H1 (cell line): ENCODE measurements around the gene UBE3B. TPM values are rescaled to one million over a fixed set of nuclear protein-coding genes. Genes with fewer than 3 reads are reported as not detected.

Source experiments
- CTCF ChIA-PET: fragments of 300-600 bp; sonication (Branson Sonifier 250); formaldehyde crosslinking; loops from one replicate; lab custom pipeline; 2021; ENCODE audit not compliant: partially characterized antibody; lab: Charles Lee
- POLR2A ChIA-PET: fragments of 300-600 bp; sonication (Branson Sonifier 250); formaldehyde crosslinking; loops from one replicate; lab custom pipeline; 2021; ENCODE audit warnings: inconsistent platforms; ENCODE audit not compliant: partially characterized antibody; lab: Charles Lee
- DNase-seq, 2 experiments: peaks; one replicate each; pipeline versions ENCODE4 v3.0.0 to v3.0.0-alpha.2; 2010 to 2022; ENCODE audit warnings: low spot score in 2 of 2, low read depth in 1 of 2, mixed read lengths in 1 of 2
- FAIRE-seq: peaks from 2 replicates; lab custom pipeline; 2011; peaks lifted over from hg19 to GRCh38; lab: Jason Lieb, UNC
- H2AFZ ChIP-seq: 2 replicates; pipeline ENCODE4 v1.8.1; 2012; ENCODE audit warnings: low read length, inconsistent platforms
- H2AK5ac ChIP-seq: 2 replicates; pipeline ENCODE4 v1.6.1; 2013; ENCODE audit warnings: low read depth, low read length
- H2BK120ac ChIP-seq: replicated peaks from 2 replicates; pipeline ENCODE3; 2013; ENCODE audit warnings: low read depth, low read length, inconsistent platforms
- H2BK12ac ChIP-seq: 2 replicates; pipeline ENCODE4 v1.6.1; 2013; ENCODE audit warnings: low read depth, low read length
- H2BK15ac ChIP-seq: 2 replicates; pipeline ENCODE4 v1.6.1; 2013; ENCODE audit warnings: low read length
- H2BK20ac ChIP-seq: 2 replicates; pipeline ENCODE4 v1.6.1; 2013; ENCODE audit warnings: low read length
- H2BK5ac ChIP-seq: 2 replicates; pipeline ENCODE4 v1.6.1; 2013; ENCODE audit warnings: low read depth, low read length
- H3K14ac ChIP-seq: 2 replicates; pipeline ENCODE4 v1.6.1; 2013; ENCODE audit warnings: inconsistent platforms; ENCODE audit not compliant: insufficient read length
- H3K18ac ChIP-seq: 2 replicates; pipeline ENCODE4 v1.6.1; 2013; ENCODE audit warnings: low read length; ENCODE audit errors: extremely low read depth
- H3K23ac ChIP-seq: 2 replicates; pipeline ENCODE4 v1.6.1; 2013; ENCODE audit warnings: inconsistent platforms; ENCODE audit not compliant: insufficient read length
- H3K23me2 ChIP-seq: 2 replicates; pipeline ENCODE4 v1.6.1; 2013; ENCODE audit warnings: low read depth, low read length
- H3K27ac ChIP-seq: 2 replicates; pipeline ENCODE4 v1.6.1; 2011; ENCODE audit warnings: low read depth, low read length, inconsistent platforms
- H3K27me3 ChIP-seq, 4 experiments: replicated peaks in 1 of 4; 1 replicate in 1 of 4; 2 replicates in 3 of 4; pipeline versions ENCODE4 v1.6.1 to v1.8.1; 2011 to 2013; ENCODE audit warnings: low read length in 3 of 4, mild to moderate bottlenecking in 3 of 4, inconsistent platforms in 2 of 4, mixed read lengths in 2 of 4, moderate library complexity in 1 of 4; ENCODE audit not compliant: control insufficient read depth in 3 of 4, insufficient read depth in 3 of 4; ENCODE audit errors: extremely low read depth in 1 of 4
- H3K36me3 ChIP-seq, 4 experiments: 2 replicates each; pipeline versions ENCODE4 v1.6.1 to v1.8.1; 2011 to 2013; ENCODE audit warnings: mild to moderate bottlenecking in 4 of 4, low read length in 3 of 4, moderate library complexity in 2 of 4, control low read depth in 1 of 4, inconsistent platforms in 1 of 4; ENCODE audit not compliant: insufficient read depth in 4 of 4, control insufficient read depth in 2 of 4
- H3K4ac ChIP-seq: replicated peaks from 2 replicates; pipeline ENCODE3; 2013; ENCODE audit warnings: low read length, low read depth, mixed read lengths, inconsistent platforms; ENCODE audit not compliant: insufficient read length
- H3K4me1 ChIP-seq, 4 experiments: replicated peaks in 1 of 4; 1 replicate in 1 of 4; 2 replicates in 3 of 4; pipeline versions ENCODE4 v1.6.1 to v1.8.1; 2011 to 2013; ENCODE audit warnings: low read length in 3 of 4, inconsistent platforms in 2 of 4, mixed read lengths in 1 of 4; ENCODE audit not compliant: insufficient read depth in 4 of 4, control insufficient read depth in 3 of 4
- H3K4me2 ChIP-seq, 2 experiments: 2 replicates each; pipeline versions ENCODE4 v1.6.1 to v1.8.1; 2011 to 2013; ENCODE audit warnings: low read depth in 2 of 2, low read length in 2 of 2, control low read depth in 1 of 2, inconsistent platforms in 1 of 2, mild to moderate bottlenecking in 1 of 2; ENCODE audit not compliant: insufficient read depth in 1 of 2
- H3K4me3 ChIP-seq, 4 experiments: fragments of 200-600, 300-600 bp in 1 of 4; sonication (generic), shearing (Covaris generic), sonication (Bioruptor Twin) in 1 of 4; 2 replicates each; pipeline versions ENCODE4 v1.5.1 to v1.8.1; 2011 to 2016; ENCODE audit warnings: low read length in 4 of 4, low read depth in 3 of 4, control low read depth in 2 of 4, inconsistent platforms in 2 of 4, mild to moderate bottlenecking in 2 of 4, mixed read lengths in 1 of 4, moderate library complexity in 1 of 4; ENCODE audit not compliant: insufficient read depth in 2 of 4; ENCODE audit errors: extremely low read depth in 1 of 4
- H3K56ac ChIP-seq: replicated peaks from 2 replicates; pipeline ENCODE3; 2013; ENCODE audit warnings: low read depth, mild to moderate bottlenecking, mixed read lengths, low read length, inconsistent platforms; ENCODE audit not compliant: insufficient read length
- H3K79me1 ChIP-seq: 2 replicates; pipeline ENCODE4 v1.6.1; 2013; ENCODE audit warnings: low read depth, low read length, control low read depth
- H3K79me2 ChIP-seq, 2 experiments: 2 replicates each; pipeline versions ENCODE4 v1.6.1 to v1.8.1; 2012 to 2013; ENCODE audit warnings: low read length in 2 of 2, mild to moderate bottlenecking in 2 of 2, inconsistent platforms in 1 of 2; ENCODE audit not compliant: insufficient read depth in 2 of 2, control insufficient read depth in 1 of 2
- H3K9ac ChIP-seq, 4 experiments: replicated peaks in 1 of 4; 1 replicate in 1 of 4; 2 replicates in 3 of 4; pipeline versions ENCODE4 v1.6.1 to v1.8.1; 2011 to 2013; ENCODE audit warnings: low read depth in 3 of 4, low read length in 3 of 4, control low read depth in 2 of 4, mild to moderate bottlenecking in 2 of 4, moderate library complexity in 2 of 4, inconsistent platforms in 1 of 4; ENCODE audit errors: extremely low read depth in 1 of 4
- H3K9me3 ChIP-seq, 2 experiments: 2 replicates each; pipeline versions ENCODE4 v1.6.1 to v1.8.1; 2012 to 2013; ENCODE audit warnings: mild to moderate bottlenecking in 2 of 2, moderate library complexity in 2 of 2, control low read depth in 1 of 2, inconsistent platforms in 1 of 2, low read depth in 1 of 2, low read length in 1 of 2, mixed read lengths in 1 of 2; ENCODE audit not compliant: insufficient read depth in 2 of 2
- H4K20me1 ChIP-seq, 2 experiments: replicated peaks in 1 of 2; 2 replicates each; pipeline versions ENCODE3 to v1.8.1; 2011 to 2013; ENCODE audit warnings: inconsistent platforms in 2 of 2, low read length in 2 of 2, mild to moderate bottlenecking in 1 of 2; ENCODE audit not compliant: insufficient read depth in 2 of 2, control insufficient read depth in 1 of 2
- H4K5ac ChIP-seq: 2 replicates; pipeline ENCODE4 v1.6.1; 2013; ENCODE audit warnings: low read length, low read depth, mixed read lengths, inconsistent platforms; ENCODE audit not compliant: insufficient read length
- H4K8ac ChIP-seq: 2 replicates; pipeline ENCODE4 v1.8.0; 2013; ENCODE audit warnings: mild to moderate bottlenecking, moderate library complexity, low read length, inconsistent platforms; ENCODE audit not compliant: insufficient read depth; ENCODE audit errors: extremely low read depth
- H4K91ac ChIP-seq: replicated peaks from 2 replicates; pipeline ENCODE3; 2013; ENCODE audit warnings: low read length, mixed read lengths, inconsistent platforms; ENCODE audit not compliant: insufficient read length
- ATF3 ChIP-seq: IDR thresholded peaks from 2 replicates; pipeline ENCODE4 v1.6.1; 2011; ENCODE audit warnings: low read depth, mild to moderate bottlenecking, low read length; ENCODE audit not compliant: insufficient read depth
- CBX8 ChIP-seq: fragments of 300-800, 300-1000 bp; sonication (generic); IDR thresholded peaks from 2 replicates; pipeline ENCODE4 v1.7.1; 2016; ENCODE audit warnings: low read depth, low read length, borderline replicate concordance
- EZH2 ChIP-seq: fragments of 200-600 bp; sonication (generic); IDR thresholded peaks from 2 replicates; pipeline ENCODE4 v1.7.1; 2012; ENCODE audit warnings: low read depth, mild to moderate bottlenecking, moderate library complexity, low read length, inconsistent platforms; ENCODE audit not compliant: severe bottlenecking
- FOSL1 ChIP-seq: IDR thresholded peaks from 2 replicates; pipeline ENCODE4 v1.6.1; 2011; ENCODE audit warnings: mild to moderate bottlenecking, low read depth, low read length, moderate library complexity; ENCODE audit not compliant: insufficient read depth
- POLR2AphosphoS5 ChIP-seq: IDR thresholded peaks from 2 replicates; pipeline ENCODE4 v1.6.1; 2011; ENCODE audit warnings: low read depth, low read length
- RFX5 ChIP-seq: IDR thresholded peaks from 2 replicates; pipeline ENCODE4 v1.6.1; 2011; ENCODE audit warnings: low read depth, low read length, improper control_type of control experiment, borderline replicate concordance
- SIRT6 ChIP-seq: IDR thresholded peaks from one replicate; pipeline ENCODE4 v1.7.1; 2012; ENCODE audit warnings: low read length, inconsistent platforms
- SP1 ChIP-seq: IDR thresholded peaks from 2 replicates; pipeline ENCODE4 v1.6.1; 2011; ENCODE audit warnings: low read depth, low read length
- TAF1 ChIP-seq: IDR thresholded peaks from 2 replicates; pipeline ENCODE4 v1.6.1; 2011; ENCODE audit warnings: mild to moderate bottlenecking, low read depth, low read length
- WGBS, 2 experiments: shearing (Covaris generic) in 1 of 2; methylation state at CpG; one replicate each; pipeline versions ENCODE4 v1.1.6 to v1.1.7; 2013 to 2015; ENCODE audit warnings: low lambda C conversion rate in 2 of 2, mixed read lengths in 2 of 2, inconsistent platforms in 1 of 2, low coverage in 1 of 2, missing lambda C conversion rate in 1 of 2; ENCODE audit not compliant: insufficient replicate concordance in 2 of 2, insufficient coverage in 1 of 2, insufficient read length in 1 of 2; ENCODE audit errors: extremely low coverage in 1 of 2, missing lambda C conversion rate in 1 of 2; 5-methylcytosine and 5-hydroxymethylcytosine counted together
- polyA plus RNA-seq, 7 experiments: library from polyadenylated mRNA; depleted of rRNA in 3 of 7; stranded (reverse) in 5 of 7; unstranded in 2 of 7; fragments of >200 nt in 5 of 7; fragments of 200-250 nt in 2 of 7; gene quantifications; 1 replicate in 5 of 7; 2 replicates in 1 of 7; 4 replicates in 1 of 7; pipeline versions ENCODE4 v1.2.1 to v1.2.3, GENCODE V29; 2011 to 2013; ENCODE audit warnings: missing spikeins in 2 of 7, mixed read lengths in 2 of 7
- total RNA-seq: library from RNA; stranded (reverse); fragmentation: NEBNext Ultra II Directional; extraction: Animal tissue kit (Norgen Biotek cat#: 25700); gene quantifications from 2 replicates; pipeline ENCODE4 v1.2.1, GENCODE V29; 2021

The UBE3B gene
- total and polyA plus RNA-seq, 2 of the 8 experiments (the other 6 are each of a cell fraction or from before 2014, with no cell fraction given), result 14.0 to 21.1 TPM

- ChIA-PET POLR2A (interaction anchor here (1.7 kb wide), 2 partner anchors 10 to 11 kb away, joined by 3 to 6 read pairs; no protein-coding TSS in a partner anchor), CTCF (interaction anchor here (0.6 to 1.8 kb wide), 4 partner anchors 10 to 163 kb away, joined by 3 to 5 read pairs (median 3); no protein-coding TSS in a partner anchor)
- Histone ChIP-seq H4K20me1 (peaks cover 2% of the 10 kb centered on the region in 2 experiments), H3K23me2 (no peaks in the 10 kb centered on the region), H3K4me1 (no peaks in the 10 kb centered on the region), H3K4me2 (no peak overlapping the region), H3K56ac (no peak overlapping the region), H3K4me3 (no peak overlapping the region), H4K8ac (no peak overlapping the region; the same call in 1 of the 2 replicates), H3K27me3 (no peaks in the 10 kb centered on the region; a peak in 3 of 7 replicates), H3K9ac (no peak overlapping the region), H4K91ac (no peak overlapping the region), H3K18ac (no peak overlapping the region), H4K5ac (no peak overlapping the region), H3K14ac (no peak overlapping the region), H2AK5ac (no peak overlapping the region), H2AFZ (no peak overlapping the region), H3K27ac (no peak overlapping the region), H3K9me3 (no peaks in the 10 kb centered on the region), H2BK15ac (no peak overlapping the region), H2BK120ac (no peak overlapping the region), H3K23ac (no peak overlapping the region), H2BK5ac (no peak overlapping the region), H3K79me2 (no peaks in the 10 kb centered on the region), H2BK12ac (no peak overlapping the region), H2BK20ac (no peak overlapping the region), H3K4ac (no peak overlapping the region), H3K36me3 (no peaks in the 10 kb centered on the region), H3K79me1 (no peaks in the 10 kb centered on the region)
- no peak for FAIRE-seq
- no peak for DNase-seq
- TF ChIP-seq TAF1 (no peak), CBX8 (no peak), SP1 (no peak), ATF3 (no peak), SIRT6 (no peak), FOSL1 (no peak), EZH2 (no peak), POLR2AphosphoS5 (no peak), RFX5 (no peak)
- 90% methylated on average over 12 of the region's 12 CpGs; no CpG with 5 or more reads in 1 of the 2 experiments for WGBS, 2 experiments
Observed at GRCh38 chr12:109550281-109550680, 72.8 kb downstream of the UBE3B start.
